Lung (tissue), 12 donors: ENCODE data around the gene TLR6. TPM values are rescaled to one million over a fixed set of nuclear protein-coding genes. Genes with fewer than 3 reads are reported as not detected.

Experiments used
- ATAC-seq: fragments of 200-7000 bp; cut with Tn5 transposase; one replicate; pipeline ENCODE4 v1.9.1; 2020; ENCODE audit warnings: moderate number of reproducible peaks; ENCODE audit not compliant: insufficient read depth, low FRiP score
- DNase-seq, 3 donors: peaks; one replicate each; pipeline ENCODE4 v3.0.0-alpha.2; 2013 to 2017
- H3K27ac ChIP-seq, 2 donors: one replicate each; pipeline ENCODE4 v1.5.1; 2013; ENCODE audit warnings: mild to moderate bottlenecking in 2 of 2, moderate library complexity in 2 of 2, control low read depth in 1 of 2, inconsistent platforms in 1 of 2, low read depth in 1 of 2, low read length in 1 of 2
- H3K27me3 ChIP-seq, 3 donors: one replicate each; pipeline ENCODE4 v1.5.1; 2013; ENCODE audit warnings: low read length in 2 of 3; ENCODE audit not compliant: control insufficient read depth in 3 of 3, insufficient read depth in 3 of 3
- H3K36me3 ChIP-seq, 4 donors: one replicate each; pipeline ENCODE4 v1.5.1; 2013; ENCODE audit warnings: low read length in 4 of 4, mild to moderate bottlenecking in 1 of 4, moderate library complexity in 1 of 4; ENCODE audit not compliant: control insufficient read depth in 4 of 4, insufficient read depth in 4 of 4
- H3K4me1 ChIP-seq, 5 donors: one replicate each; pipeline ENCODE4 v1.5.1; 2013; ENCODE audit warnings: low read length in 5 of 5, mild to moderate bottlenecking in 2 of 5, moderate library complexity in 1 of 5; ENCODE audit not compliant: control insufficient read depth in 5 of 5, insufficient read depth in 5 of 5
- H3K4me3 ChIP-seq: one replicate; pipeline ENCODE4 v1.5.1; 2013; ENCODE audit warnings: mild to moderate bottlenecking, control low read depth, moderate library complexity
- H3K9ac ChIP-seq, 2 donors: one replicate each; pipeline ENCODE4 v1.5.1; 2013; ENCODE audit warnings: low read length in 2 of 2, control low read depth in 1 of 2; ENCODE audit not compliant: insufficient read depth in 1 of 2
- H3K9me3 ChIP-seq, 4 donors: one replicate each; pipeline ENCODE4 v1.5.1; 2013; ENCODE audit warnings: low read length in 3 of 4, mild to moderate bottlenecking in 1 of 4, moderate library complexity in 1 of 4; ENCODE audit not compliant: control insufficient read depth in 4 of 4, insufficient read depth in 3 of 4
- CTCF ChIP-seq: IDR thresholded peaks from 2 replicates; pipeline ENCODE4 v1.5.1; 2012; ENCODE audit warnings: mild to moderate bottlenecking; ENCODE audit errors: control extremely low read depth, extremely low read depth
- WGBS, 2 donors: extraction: QIAGEN DNeasy Blood & Tissue Kit; methylation state at CpG; one replicate each; pipeline ENCODE4 v1.1.7; 2013; 5-methylcytosine and 5-hydroxymethylcytosine counted together
- polyA plus RNA-seq, 2 donors: library from polyadenylated mRNA; stranded (reverse); fragments of 200-250 nt; gene quantifications; one replicate each; pipeline ENCODE4 v1.2.1, GENCODE V29; 2013
- total RNA-seq, 2 donors: library from RNA; depleted of rRNA in 1 of 2; stranded (reverse); fragments of >200 nt in 1 of 2; gene quantifications; one replicate each; pipeline ENCODE4 v1.2.1, GENCODE V29; 2014 to 2021
- donor health status: control.
- donor health status: control.
- donor health status: Bipolar disorder and iron deficiency.
- donor health status: healthy.
- donor health status: DM: yes; HTN: yes; CAD: no.

The TLR6 gene
- total and polyA plus RNA-seq, 4 donors, result 0.53 to 6.3 (median 5.0) TPM

DNA sequence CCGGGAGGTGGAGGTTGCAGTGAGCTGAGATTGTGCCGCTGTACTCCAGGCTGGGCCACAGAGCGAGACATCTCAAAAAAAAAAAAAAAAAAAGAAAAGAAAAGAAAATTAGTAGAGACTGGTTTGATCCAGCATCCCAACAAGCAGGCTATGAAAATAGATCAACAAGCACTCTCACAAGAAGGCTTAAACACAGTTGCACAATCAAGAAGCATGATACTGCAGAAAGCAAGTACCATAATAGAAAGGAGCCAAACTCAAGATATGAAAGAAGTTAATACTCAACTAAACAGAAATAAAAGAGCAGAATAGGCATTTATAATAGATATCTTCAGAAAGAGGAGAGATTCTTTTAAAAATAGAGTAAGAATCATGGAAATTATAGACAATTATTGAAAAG lies 10.6 kb downstream of the TLR6 start:
- no peak overlapping the region for H3K9ac ChIP-seq
- peaks cover 0 to 2% (median 0%) of the 10 kb centered on the region in 4 donors for H3K36me3 ChIP-seq
- H3K4me1 ChIP-seq, result no peaks in the 10 kb centered on the region
- TF ChIP-seq CTCF, result no peak
- WGBS, 2 donors, result 75 to 96% methylated on average over 3 of the region's 3 CpGs
- ATAC-seq, result no peak
- no peaks in the 10 kb centered on the region for H3K9me3 ChIP-seq
- H3K27ac ChIP-seq, result no peak overlapping the region
- no peak for DNase-seq
- no peak overlapping the region for H3K4me3 ChIP-seq
- H3K27me3 ChIP-seq, result no peaks in the 10 kb centered on the region

DNA sequence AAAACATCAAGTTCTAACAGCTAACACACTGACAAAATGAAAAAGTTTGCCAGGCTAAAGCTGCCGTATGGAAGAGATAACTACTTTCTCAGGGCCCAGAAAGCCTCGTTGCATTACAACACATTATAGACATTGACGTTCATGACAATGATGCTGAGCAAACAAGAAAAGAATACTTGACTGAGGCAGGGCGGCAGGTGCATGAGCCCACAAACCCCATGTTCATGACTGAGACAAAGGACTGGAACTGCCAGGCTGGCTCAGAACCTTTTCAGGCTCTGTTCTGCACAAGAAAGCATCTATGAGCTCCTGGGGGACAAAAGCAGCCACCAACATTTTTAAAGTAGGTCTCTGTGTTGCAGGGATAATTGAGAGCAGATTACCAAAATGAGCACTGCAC lies 13.6 kb downstream of the TLR6 start:
- ATAC-seq (no peak), DNase-seq (no peak)
- 76 to 85% methylated on average over 4 of the region's 4 CpGs for WGBS, 2 donors
- Histone ChIP-seq H3K9ac (no peak overlapping the region), H3K4me1 (no peaks in the 10 kb centered on the region), H3K36me3 (peaks cover 0 to 2% (median 0%) of the 10 kb centered on the region in 4 donors), H3K27ac (no peak overlapping the region), H3K9me3 (no peaks in the 10 kb centered on the region), H3K27me3 (no peaks in the 10 kb centered on the region), H3K4me3 (no peak overlapping the region)
- no peak for TF ChIP-seq CTCF

DNA sequence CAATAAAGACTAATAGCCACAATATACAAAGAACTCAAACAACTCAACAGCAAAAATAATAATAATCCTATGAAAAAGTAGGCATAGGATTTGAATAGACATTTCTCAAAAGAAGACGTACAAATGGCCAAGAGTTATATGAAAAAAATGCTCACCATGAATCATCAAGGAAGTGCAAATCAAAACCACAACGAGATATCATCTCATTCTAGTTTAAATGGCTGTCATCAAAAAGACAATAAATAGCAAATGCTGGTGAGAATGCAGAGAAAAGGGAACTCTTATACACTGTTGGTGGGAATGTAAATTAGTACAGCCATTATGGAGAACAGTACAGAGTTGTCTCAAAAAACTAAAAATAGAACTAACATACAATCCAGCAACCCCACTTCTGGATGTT lies 18.8 kb downstream of the TLR6 start:
- H3K27ac ChIP-seq, result no peak overlapping the region
- no peak overlapping the region for H3K9ac ChIP-seq
- DNase-seq (no peak), ATAC-seq (no peak)
- no peak for TF ChIP-seq CTCF
- no peaks in the 10 kb centered on the region for H3K36me3 ChIP-seq
- H3K27me3 ChIP-seq, result no peaks in the 10 kb centered on the region
- no peaks in the 10 kb centered on the region for H3K4me1 ChIP-seq
- WGBS, 2 donors, result 26 to 47% methylated on average over 2 of the region's 2 CpGs
- peaks cover 0 to 4% (median 0%) of the 10 kb centered on the region in 4 donors for H3K9me3 ChIP-seq
- no peak overlapping the region for H3K4me3 ChIP-seq

DNA sequence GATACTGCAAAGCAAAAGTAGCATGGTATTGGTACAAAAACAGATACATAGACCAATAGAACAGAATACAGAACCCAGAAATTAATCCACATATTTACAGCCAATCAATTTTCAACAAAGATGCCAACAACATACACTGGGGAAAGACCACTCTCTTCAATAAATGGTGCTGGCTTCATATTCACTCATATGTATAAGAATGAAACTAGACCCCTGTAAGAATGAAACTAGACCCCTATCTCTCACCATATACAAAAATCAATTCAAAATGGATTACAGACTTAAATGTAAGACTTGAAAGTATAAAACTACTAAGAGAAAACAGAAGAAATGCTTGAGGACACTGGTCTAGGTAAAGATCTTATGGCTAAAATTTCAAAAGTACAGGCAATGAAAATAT lies 19.3 kb downstream of the TLR6 start:
- no peak for TF ChIP-seq CTCF
- H3K9ac ChIP-seq, result no peak overlapping the region
- ATAC-seq (no peak), DNase-seq (no peak)
- H3K36me3 ChIP-seq, result no peaks in the 10 kb centered on the region
- no peak overlapping the region for H3K27ac ChIP-seq
- no peaks in the 10 kb centered on the region for H3K4me1 ChIP-seq
- no peaks in the 10 kb centered on the region for H3K27me3 ChIP-seq
- H3K4me3 ChIP-seq, result no peak overlapping the region
- peaks cover 0 to 4% (median 0%) of the 10 kb centered on the region in 4 donors for H3K9me3 ChIP-seq
